ENCODE data around the gene CHMP2A.

DNA sequence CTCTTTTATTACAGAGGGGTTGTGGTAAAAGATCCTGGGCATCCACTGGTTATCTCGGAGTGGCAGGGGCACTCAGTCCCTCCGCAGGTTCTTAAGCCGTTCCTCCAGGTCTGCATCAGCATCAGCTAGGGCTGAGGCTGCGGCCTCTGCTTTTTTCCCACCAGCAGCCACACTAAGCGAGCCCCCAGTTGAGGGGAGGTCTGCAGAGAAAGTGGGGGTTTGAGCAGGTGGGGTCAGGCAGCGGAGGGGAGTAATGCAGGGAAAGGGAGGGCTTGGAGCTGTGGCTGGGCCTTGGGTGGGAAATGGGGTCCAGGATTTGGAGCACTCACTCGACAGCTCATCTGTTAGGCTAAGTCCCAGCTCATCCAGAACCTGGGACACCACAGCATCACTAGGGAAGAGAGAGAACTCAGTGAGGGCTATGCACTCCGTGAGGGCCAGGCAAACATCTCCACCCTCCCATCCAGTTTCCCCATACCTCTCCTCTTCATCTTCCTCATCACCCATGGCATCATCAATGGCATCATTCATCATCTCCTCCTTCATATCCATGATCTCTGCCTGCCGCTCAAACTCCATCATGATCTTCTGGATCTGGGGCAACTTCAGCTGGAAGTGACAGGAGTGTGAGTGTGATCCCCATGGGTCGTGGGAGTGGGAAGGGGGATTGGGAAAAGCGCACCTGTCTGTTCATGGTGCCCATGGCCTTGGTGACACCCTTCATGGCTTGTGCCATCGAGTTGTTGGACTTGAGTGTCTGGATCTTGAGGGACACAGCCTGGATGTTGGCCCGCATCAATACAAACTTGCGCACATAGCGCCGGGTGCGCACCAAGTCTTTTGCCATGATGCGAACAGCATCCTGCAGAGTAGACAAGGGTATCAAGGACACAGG lies 3.1 kb downstream of the CHMP2A start:
- TF ChIP-seq, protein P1, sequence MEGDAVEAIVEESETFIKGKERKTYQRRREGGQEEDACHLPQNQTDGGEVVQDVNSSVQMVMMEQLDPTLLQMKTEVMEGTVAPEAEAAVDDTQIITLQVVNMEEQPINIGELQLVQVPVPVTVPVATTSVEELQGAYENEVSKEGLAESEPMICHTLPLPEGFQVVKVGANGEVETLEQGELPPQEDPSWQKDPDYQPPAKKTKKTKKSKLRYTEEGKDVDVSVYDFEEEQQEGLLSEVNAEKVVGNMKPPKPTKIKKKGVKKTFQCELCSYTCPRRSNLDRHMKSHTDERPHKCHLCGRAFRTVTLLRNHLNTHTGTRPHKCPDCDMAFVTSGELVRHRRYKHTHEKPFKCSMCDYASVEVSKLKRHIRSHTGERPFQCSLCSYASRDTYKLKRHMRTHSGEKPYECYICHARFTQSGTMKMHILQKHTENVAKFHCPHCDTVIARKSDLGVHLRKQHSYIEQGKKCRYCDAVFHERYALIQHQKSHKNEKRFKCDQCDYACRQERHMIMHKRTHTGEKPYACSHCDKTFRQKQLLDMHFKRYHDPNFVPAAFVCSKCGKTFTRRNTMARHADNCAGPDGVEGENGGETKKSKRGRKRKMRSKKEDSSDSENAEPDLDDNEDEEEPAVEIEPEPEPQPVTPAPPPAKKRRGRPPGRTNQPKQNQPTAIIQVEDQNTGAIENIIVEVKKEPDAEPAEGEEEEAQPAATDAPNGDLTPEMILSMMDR (IDR thresholded peaks at IDR 0.05) = no peak
- TF ChIP-seq POLR2AphosphoS5 (IDR thresholded peaks at IDR 0.05) = no peak
- no peak for TF ChIP-seq POLR2A (IDR thresholded peaks at IDR 0.05)

All from breast epithelium (tissue), 3 donors.